SW 1271 (cell line): ENCODE measurements around the gene METTL15.
A peak's percentile ranks its signal among the peaks of the same experiment; 100 is the strongest.
"Not testable (repeated sequence)": the region's sequence is repeated elsewhere in the genome, so short reads cannot be mapped to it uniquely, and the experiment has no call there.

Source experiments
- DNase-seq, 2 experiments: peaks; one replicate each; lab custom pipeline; 2025; lab: John Stamatoyannopoulos, UW

METTL15 gene

GRCh38 chr11:28296426-28296825 is 188.2 kb downstream of the METTL15 start:
- DNase-seq, result no peak

- no peak for DNase-seq
Measured at GRCh38 chr11:28298209-28298608, 190.0 kb downstream of the METTL15 start.

- no peak for DNase-seq
Measured at GRCh38 chr11:28303477-28304191, 195.4 kb downstream of the METTL15 start.

- no peak for DNase-seq
Measured at GRCh38 chr11:28315440-28315839, 207.3 kb downstream of the METTL15 start.

GRCh38 chr11:28318871-28319270 is 210.7 kb downstream of the METTL15 start:
- DNase-seq, result no peak

GRCh38 chr11:28323621-28324020 is 215.4 kb downstream of the METTL15 start:
- no peak for DNase-seq

GRCh38 chr11:28332393-28332792 is 224.2 kb downstream of the METTL15 start:
- DNase-seq, result not testable (repeated sequence)

GRCh38 chr11:28337701-28338100 is 229.5 kb downstream of the METTL15 start:
- DNase-seq, result no peak

- no peak for DNase-seq
Measured at GRCh38 chr11:28338371-28338770, 230.2 kb downstream of the METTL15 start.

- DNase-seq, result no peak
Measured at GRCh38 chr11:28339488-28339887, 231.3 kb downstream of the METTL15 start.

GRCh38 chr11:28342716-28343115 is 234.5 kb downstream of the METTL15 start:
- no peak for DNase-seq

- DNase-seq, result no peak
Measured at GRCh38 chr11:28343304-28344233, 235.4 kb downstream of the METTL15 start.

- DNase-seq, result peak in 1 of 2 experiments; percentile 6
Measured at GRCh38 chr11:28346209-28346608, 238.0 kb downstream of the METTL15 start.

GRCh38 chr11:28346721-28347120 is 238.5 kb downstream of the METTL15 start:
- DNase-seq, result no peak

GRCh38 chr11:28347371-28347770 is 239.2 kb downstream of the METTL15 start:
- DNase-seq, result no peak

GRCh38 chr11:28350216-28350615 is 242.0 kb downstream of the METTL15 start:
- DNase-seq, result no peak

- DNase-seq, result no peak
Measured at GRCh38 chr11:28353991-28354390, 245.8 kb downstream of the METTL15 start.

- DNase-seq, result no peak
Measured at GRCh38 chr11:28366549-28367346, 258.6 kb downstream of the METTL15 start.

- not testable (repeated sequence) for DNase-seq
Measured at GRCh38 chr11:28378095-28378494, 269.9 kb downstream of the METTL15 start.
